Osteoblast (primary cell): ENCODE results near the gene WDR91. TPM values are rescaled to one million over a fixed set of nuclear protein-coding genes. Genes with fewer than 3 reads are reported as not detected.
A peak's percentile ranks its signal among the peaks of the same experiment; 100 is the strongest.

Experiments
- DNase-seq: peaks from one replicate; pipeline ENCODE4 v3.0.0; 2011; ENCODE audit warnings: low spot score, mixed read lengths; ENCODE audit not compliant: insufficient read length; ENCODE audit errors: missing footprints
- H2AFZ ChIP-seq: 2 replicates; pipeline ENCODE4 v1.6.0; 2011; ENCODE audit warnings: mild to moderate bottlenecking, low read length
- H3K27ac ChIP-seq: 2 replicates; pipeline ENCODE4 v1.5.1; 2011; ENCODE audit warnings: mild to moderate bottlenecking, low read depth, low read length, moderate library complexity
- H3K27me3 ChIP-seq: 2 replicates; pipeline ENCODE4 v1.6.0; 2012; ENCODE audit warnings: mild to moderate bottlenecking, control low read depth, inconsistent platforms, low read length, moderate library complexity; ENCODE audit not compliant: insufficient read depth
- H3K36me3 ChIP-seq: 2 replicates; pipeline ENCODE4 v1.5.1; 2011; ENCODE audit warnings: mild to moderate bottlenecking, low read length, control low read depth, moderate library complexity; ENCODE audit not compliant: insufficient read depth
- H3K4me1 ChIP-seq: 2 replicates; pipeline ENCODE4 v1.5.1; 2011; ENCODE audit warnings: mild to moderate bottlenecking, low read length, control low read depth, moderate library complexity; ENCODE audit not compliant: insufficient read depth
- H3K4me2 ChIP-seq: 2 replicates; pipeline ENCODE4 v1.6.0; 2011; ENCODE audit warnings: mild to moderate bottlenecking, low read length; ENCODE audit not compliant: insufficient read depth
- H3K4me3 ChIP-seq: fragments of 200-600 bp; sonication (generic); 3 replicates; pipeline ENCODE4 v1.5.1; 2012; ENCODE audit warnings: mild to moderate bottlenecking, low read length, inconsistent platforms; ENCODE audit not compliant: insufficient read depth
- H3K79me2 ChIP-seq: 2 replicates; pipeline ENCODE4 v1.6.0; 2012; ENCODE audit warnings: mild to moderate bottlenecking, low read length, control low read depth, inconsistent platforms; ENCODE audit not compliant: insufficient read depth
- H3K9me3 ChIP-seq: 2 replicates; pipeline ENCODE4 v1.5.1; 2011; ENCODE audit warnings: low read depth, low read length, control low read depth
- H4K20me1 ChIP-seq: 2 replicates; pipeline ENCODE4 v1.6.0; 2012; ENCODE audit warnings: mild to moderate bottlenecking, low read length, control low read depth; ENCODE audit not compliant: insufficient read depth
- CTCF ChIP-seq: IDR thresholded peaks from 2 replicates; pipeline ENCODE4 v1.5.1; 2011; ENCODE audit warnings: mild to moderate bottlenecking, low read depth, low read length, moderate library complexity; ENCODE audit errors: extremely low read depth
- total RNA-seq: library from RNA; depleted of rRNA; stranded (reverse); fragments of >200 nt; gene quantifications from 2 replicates; pipeline ENCODE4 v1.2.3, GENCODE V29; 2012

WDR91 gene
- total RNA-seq, 1 donor: 8.7 TPM

DNA sequence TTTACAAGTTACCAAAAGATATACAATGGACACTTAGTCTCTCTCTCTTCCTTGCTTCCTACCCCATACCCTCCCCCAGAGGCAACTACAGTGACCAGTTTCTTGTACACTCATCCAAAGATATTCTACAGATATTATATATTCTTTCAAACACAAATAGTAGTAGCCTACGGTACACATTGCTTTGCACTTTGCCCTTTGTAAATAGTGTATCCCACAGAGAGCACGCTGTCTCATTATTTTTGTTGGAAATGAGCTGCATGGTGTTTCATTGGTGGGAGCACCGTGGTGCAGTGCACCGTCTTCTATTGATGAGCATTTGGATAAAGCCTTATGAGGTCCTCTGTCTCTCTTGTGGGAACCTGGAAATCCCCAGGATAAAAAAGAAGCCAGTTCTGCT, 46.5 kb upstream of the WDR91 start:
- no peak overlapping the region for H3K27ac ChIP-seq
- H3K79me2 ChIP-seq: no peaks in the 10 kb centered on the region
- no peak overlapping the region for H3K4me3 ChIP-seq
- no peak for DNase-seq
- H2AFZ ChIP-seq: no peak overlapping the region
- H3K36me3 ChIP-seq: no peaks in the 10 kb centered on the region
- peaks cover 19% of the 10 kb centered on the region for H3K4me1 ChIP-seq
- no peaks in the 10 kb centered on the region for H4K20me1 ChIP-seq
- no peaks in the 10 kb centered on the region for H3K27me3 ChIP-seq
- TF ChIP-seq CTCF: no peak
- no peak overlapping the region for H3K4me2 ChIP-seq
- no peaks in the 10 kb centered on the region for H3K9me3 ChIP-seq

- Histone ChIP-seq H3K4me2 (peak overlapping the region; percentile 34), H4K20me1 (no peaks in the 10 kb centered on the region), H3K79me2 (no peaks in the 10 kb centered on the region), H2AFZ (peak overlapping the region; percentile 86), H3K36me3 (no peaks in the 10 kb centered on the region), H3K4me1 (peaks cover 19% of the 10 kb centered on the region), H3K27me3 (no peaks in the 10 kb centered on the region), H3K27ac (peak overlapping the region; percentile 49), H3K9me3 (no peaks in the 10 kb centered on the region), H3K4me3 (peak overlapping the region; percentile 23)
- peak; percentile 92 for DNase-seq
- TF ChIP-seq CTCF: no peak
These were observed 42.8 kb upstream of the WDR91 start for GRCh38 chr7:135253851-135254771.

- no peak overlapping the region for H3K4me3 ChIP-seq
- peaks cover 19% of the 10 kb centered on the region for H3K4me1 ChIP-seq
- H4K20me1 ChIP-seq: no peaks in the 10 kb centered on the region
- TF ChIP-seq CTCF: no peak
- no peaks in the 10 kb centered on the region for H3K36me3 ChIP-seq
- DNase-seq: no peak
- H3K9me3 ChIP-seq: no peaks in the 10 kb centered on the region
- H3K4me2 ChIP-seq: no peak overlapping the region
- no peak overlapping the region for H2AFZ ChIP-seq
- no peaks in the 10 kb centered on the region for H3K79me2 ChIP-seq
- no peak overlapping the region for H3K27ac ChIP-seq
- H3K27me3 ChIP-seq: no peaks in the 10 kb centered on the region
These were observed 40.4 kb upstream of the WDR91 start for GRCh38 chr7:135251496-135252391.
